GM12872 (cell line): ENCODE results near the gene MROH7.

Source experiments
- TF ChIP-seq, protein P1 (sequence below): IDR thresholded peaks from 3 replicates; pipeline ENCODE4 v1.5.1; 2011; ENCODE audit warnings: low read depth, mild to moderate bottlenecking, low read length, moderate library complexity; ENCODE audit not compliant: insufficient read depth

MROH7 gene

DNA sequence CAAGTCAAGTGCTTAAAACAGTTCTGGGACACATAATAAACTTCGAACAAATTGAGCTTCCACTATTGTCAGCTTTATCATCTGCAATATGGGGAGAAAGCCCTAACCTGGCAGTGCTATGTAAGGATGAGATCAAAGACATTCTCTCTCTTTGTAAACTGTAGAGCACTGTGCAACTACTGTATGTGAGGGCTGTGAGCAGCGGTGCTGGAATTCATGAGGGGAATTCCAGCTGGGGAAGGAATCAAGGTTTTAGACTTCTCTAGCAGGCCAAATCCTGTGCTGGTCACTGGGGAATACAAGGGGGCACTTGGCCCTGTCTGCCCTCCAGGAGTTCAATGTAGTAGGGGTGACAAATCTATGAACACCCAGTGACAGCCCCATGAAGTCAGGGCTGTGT is 27.6 kb upstream of the MROH7 start:
- TF ChIP-seq, protein P1, sequence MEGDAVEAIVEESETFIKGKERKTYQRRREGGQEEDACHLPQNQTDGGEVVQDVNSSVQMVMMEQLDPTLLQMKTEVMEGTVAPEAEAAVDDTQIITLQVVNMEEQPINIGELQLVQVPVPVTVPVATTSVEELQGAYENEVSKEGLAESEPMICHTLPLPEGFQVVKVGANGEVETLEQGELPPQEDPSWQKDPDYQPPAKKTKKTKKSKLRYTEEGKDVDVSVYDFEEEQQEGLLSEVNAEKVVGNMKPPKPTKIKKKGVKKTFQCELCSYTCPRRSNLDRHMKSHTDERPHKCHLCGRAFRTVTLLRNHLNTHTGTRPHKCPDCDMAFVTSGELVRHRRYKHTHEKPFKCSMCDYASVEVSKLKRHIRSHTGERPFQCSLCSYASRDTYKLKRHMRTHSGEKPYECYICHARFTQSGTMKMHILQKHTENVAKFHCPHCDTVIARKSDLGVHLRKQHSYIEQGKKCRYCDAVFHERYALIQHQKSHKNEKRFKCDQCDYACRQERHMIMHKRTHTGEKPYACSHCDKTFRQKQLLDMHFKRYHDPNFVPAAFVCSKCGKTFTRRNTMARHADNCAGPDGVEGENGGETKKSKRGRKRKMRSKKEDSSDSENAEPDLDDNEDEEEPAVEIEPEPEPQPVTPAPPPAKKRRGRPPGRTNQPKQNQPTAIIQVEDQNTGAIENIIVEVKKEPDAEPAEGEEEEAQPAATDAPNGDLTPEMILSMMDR: no peak

DNA sequence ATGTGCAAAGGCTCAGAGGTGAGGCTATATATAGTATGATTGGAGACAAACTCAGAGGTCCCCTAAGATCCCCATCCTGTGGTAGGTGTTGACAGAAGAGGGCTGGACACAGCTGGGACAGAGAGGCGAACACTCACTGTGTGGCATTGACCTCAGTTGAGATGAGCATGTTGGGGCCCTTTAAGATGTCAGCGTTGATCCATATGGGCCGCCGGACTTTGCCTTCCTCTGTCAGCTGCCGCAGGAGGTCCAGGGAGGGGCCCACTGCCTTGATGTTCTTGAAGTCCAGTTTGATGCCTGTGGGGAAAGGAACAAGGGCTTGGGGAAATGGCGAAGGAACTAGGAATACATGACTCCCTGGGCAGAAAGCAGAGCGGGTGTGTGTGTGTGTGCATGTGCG is 27.0 kb upstream of the MROH7 start:
- TF ChIP-seq, protein P1: no peak

DNA sequence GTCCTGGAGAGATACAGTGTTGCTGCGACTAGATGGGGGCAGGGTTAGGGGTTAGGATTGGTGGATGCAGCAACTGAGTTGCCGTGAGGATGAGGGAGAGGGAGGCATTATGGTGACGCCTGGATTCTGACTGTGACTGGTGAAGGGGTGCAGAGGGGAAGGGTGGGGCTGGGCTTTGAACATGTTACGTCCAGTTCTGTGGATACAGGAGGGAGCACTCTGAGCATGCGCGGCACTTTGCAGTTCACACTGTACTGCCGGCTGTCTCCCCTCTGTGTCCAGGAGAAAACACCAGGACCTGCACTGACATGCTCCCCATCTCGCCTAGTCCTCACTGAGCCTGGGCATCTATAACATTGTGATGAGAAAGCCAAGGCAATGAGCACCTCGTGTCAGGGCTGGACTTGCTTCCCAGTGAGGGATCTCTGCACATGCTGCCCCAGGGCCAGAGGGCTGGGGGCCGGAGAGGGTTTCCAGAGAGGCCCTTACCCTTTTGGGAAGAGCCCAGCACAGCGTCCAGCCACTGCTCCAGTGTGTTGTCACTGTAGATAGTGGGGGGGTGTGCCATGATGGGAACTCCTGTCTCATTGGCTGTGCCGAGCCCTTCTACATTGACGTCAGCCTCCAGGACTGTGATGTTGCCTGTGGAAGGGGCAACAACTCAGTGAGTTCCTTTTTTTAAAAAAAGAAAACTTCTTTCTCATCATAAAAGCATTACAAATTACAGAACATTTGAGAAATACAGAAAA is 25.9 kb upstream of the MROH7 start:
- TF ChIP-seq, protein P1: no peak

DNA sequence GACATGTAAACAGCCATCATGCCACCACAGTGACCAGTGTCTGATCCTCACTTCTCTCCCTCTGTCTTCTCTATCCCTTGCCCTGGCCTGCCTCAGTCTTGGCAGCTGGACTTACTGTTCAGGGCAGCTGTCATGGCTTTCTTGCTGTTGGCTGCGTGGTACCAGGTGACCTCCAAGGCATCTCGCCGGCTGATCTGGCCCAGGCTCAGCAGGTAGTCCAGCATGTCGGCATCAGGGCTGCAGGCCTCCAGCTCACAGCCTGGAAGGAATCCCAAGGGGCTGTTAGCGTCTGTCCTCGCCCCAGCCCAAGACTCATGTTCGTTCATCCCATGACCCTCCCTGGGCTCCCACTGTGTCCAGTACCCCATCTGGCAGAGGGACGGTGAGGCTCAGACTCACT is 21.8 kb upstream of the MROH7 start:
- TF ChIP-seq, protein P1: no peak

DNA sequence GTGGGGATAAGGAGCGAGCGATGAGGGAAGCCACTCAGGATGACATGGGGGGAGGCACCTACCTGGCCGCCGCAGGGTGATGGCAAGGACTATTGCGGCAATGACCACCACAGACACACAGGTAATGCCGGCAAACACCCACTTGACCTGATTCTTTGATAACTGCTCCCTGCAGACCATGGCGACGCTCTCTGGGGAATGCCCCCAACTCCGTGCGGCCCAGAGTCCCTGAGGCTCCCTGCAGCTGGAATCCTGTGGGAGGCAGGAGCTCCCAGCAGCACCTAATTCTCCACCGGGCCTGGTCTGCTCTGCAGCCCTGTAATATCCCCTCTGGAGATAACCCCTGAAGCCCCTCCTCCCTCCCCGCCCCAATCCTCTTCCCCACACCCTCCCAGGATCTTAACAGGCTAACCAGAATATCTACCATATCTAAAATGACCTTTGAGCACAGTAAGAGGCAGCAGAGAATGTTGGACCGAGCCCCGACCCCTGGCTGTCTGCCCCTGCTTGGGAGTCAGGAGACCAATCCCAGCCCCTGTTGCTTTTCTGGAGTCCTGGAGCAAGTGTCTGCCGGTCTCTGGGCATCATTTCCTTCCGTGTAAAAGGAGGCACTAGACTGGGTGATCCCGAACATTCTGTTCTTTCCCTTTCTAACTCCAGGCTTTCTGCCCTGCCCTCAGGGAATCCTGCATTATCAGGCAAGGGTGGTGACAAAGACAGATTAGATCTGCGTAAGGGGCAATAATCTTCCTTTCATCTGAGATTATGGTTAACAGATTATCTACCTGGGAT is 18.2 kb upstream of the MROH7 start, which contains the start of gene FAM151A:
Gene FAM151A (minus strand): TSS at position 310 of the 792 bp plus-strand sequence. CDS start 130 bp downstream, at position 180.
- TF ChIP-seq, protein P1: no peak

DNA sequence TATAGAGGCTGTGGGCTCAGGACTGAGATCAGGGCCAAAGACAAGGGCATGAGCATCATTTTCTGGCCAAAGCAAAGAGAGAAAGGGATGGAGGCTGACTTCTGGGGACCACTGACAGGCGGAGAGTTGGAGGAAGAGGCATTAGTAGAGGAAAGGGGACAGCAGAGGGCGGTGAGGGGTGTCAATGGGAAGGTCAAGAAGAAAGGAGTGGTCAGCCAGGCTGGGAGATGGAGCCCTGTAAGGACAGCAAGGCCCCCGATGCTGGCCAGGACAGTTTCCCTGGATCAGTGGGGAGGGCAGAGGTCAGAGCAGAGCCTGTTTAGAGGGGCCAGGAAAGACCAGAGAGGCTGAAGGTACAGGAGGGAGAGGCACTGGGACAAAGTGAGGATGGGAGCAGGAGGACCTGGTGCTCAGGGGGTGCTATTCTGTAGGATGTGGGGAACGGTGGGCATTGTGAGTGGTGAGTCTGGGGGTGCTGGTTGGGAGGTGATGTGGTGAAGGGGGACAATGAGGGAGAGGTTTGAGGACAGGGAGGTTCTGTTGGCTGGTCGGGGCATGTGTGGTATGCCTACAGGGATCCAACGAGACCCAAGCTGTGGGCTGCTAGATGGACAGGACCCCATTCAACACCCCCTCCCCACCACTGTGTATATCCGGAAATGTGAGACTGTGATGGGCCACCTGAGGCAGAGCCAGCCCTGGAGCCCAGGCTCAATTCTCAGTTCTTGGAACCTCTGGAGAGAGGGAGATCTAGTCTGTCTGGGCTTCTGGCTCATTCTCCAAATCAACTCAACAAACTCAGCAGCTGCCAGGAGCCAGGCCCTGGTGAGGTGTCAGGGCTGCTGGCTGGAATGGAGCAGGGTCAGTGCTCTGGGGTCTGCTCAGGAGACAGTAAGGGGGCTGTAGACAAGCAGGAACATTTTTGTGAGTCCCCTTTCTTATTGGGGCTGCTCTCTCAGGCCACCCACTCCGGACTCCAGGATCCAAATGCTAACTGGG is 16.8 kb upstream of the MROH7 start:
- TF ChIP-seq, protein P1: no peak
